Spleen (tissue), 11 donors: ENCODE data around the gene CD48. TPM values are rescaled to one million over a fixed set of nuclear protein-coding genes. Genes with fewer than 3 reads are reported as not detected.
"Not testable (repeated sequence)": the region's sequence is repeated elsewhere in the genome, so short reads cannot be mapped to it uniquely, and the experiment has no call there.

Experiments used
- DNase-seq: peaks from one replicate; pipeline ENCODE4 v3.0.0-alpha.2; 2020
- H3K27ac ChIP-seq, 8 donors: fragments of 200-600 bp; sonication (generic) in 7 of 8; 1 replicate in 4 of 8; 2 replicates in 4 of 8; pipeline versions ENCODE4 v1.5.0 to v1.8.0; 2016 to 2021; ENCODE audit warnings: inconsistent platforms in 4 of 8, mild to moderate bottlenecking in 4 of 8, moderate library complexity in 1 of 8
- H3K27me3 ChIP-seq, 7 donors: fragments of 200-600 bp; sonication (generic) in 6 of 7; replicated peaks in 1 of 7; 1 replicate in 4 of 7; 2 replicates in 3 of 7; pipeline versions ENCODE4 v1.5.0 to v1.8.0; 2016 to 2021; ENCODE audit warnings: inconsistent platforms in 3 of 7, mild to moderate bottlenecking in 1 of 7
- H3K36me3 ChIP-seq, 6 donors: fragments of 200-600 bp; sonication (generic) in 5 of 6; 1 replicate in 4 of 6; 2 replicates in 2 of 6; pipeline versions ENCODE4 v1.5.0 to v1.8.0; 2016 to 2021; ENCODE audit warnings: inconsistent platforms in 2 of 6
- H3K4me1 ChIP-seq, 6 donors: fragments of 200-600 bp; sonication (generic) in 5 of 6; 1 replicate in 3 of 6; 2 replicates in 3 of 6; pipeline versions ENCODE4 v1.5.0 to v1.8.0; 2016 to 2021; ENCODE audit warnings: inconsistent platforms in 3 of 6
- H3K4me3 ChIP-seq, 8 donors: fragments of 200-600 bp; sonication (generic) in 7 of 8; 1 replicate in 4 of 8; 2 replicates in 4 of 8; pipeline versions ENCODE4 v1.5.0 to v1.8.0; 2016 to 2021; ENCODE audit warnings: inconsistent platforms in 4 of 8, mild to moderate bottlenecking in 4 of 8, moderate library complexity in 2 of 8
- H3K9me3 ChIP-seq, 8 donors: fragments of 200-600 bp; sonication (generic) in 7 of 8; 1 replicate in 4 of 8; 2 replicates in 4 of 8; pipeline versions ENCODE4 v1.5.0 to v1.8.0; 2016 to 2021; ENCODE audit warnings: inconsistent platforms in 4 of 8
- POLR2A ChIP-seq, 3 donors: fragments of 450-650 bp; IDR thresholded peaks; one replicate each; pipeline ENCODE4 v1.5.1; 2017; ENCODE audit warnings: antibody characterized with exemption in 3 of 3, mild to moderate bottlenecking in 1 of 3
- POLR2AphosphoS5 ChIP-seq, 3 donors: sonication (generic); formaldehyde crosslinking; IDR thresholded peaks; one replicate each; pipeline ENCODE4 v1.5.1; 2017; ENCODE audit warnings: antibody characterized with exemption in 3 of 3
- WGBS, 5 donors: extraction: QIAGEN DNeasy Blood & Tissue Kit in 3 of 5; methylation state at CpG; one replicate each; pipeline versions ENCODE4 v1.1.5 to v1.1.7; 2013 to 2018; 5-methylcytosine and 5-hydroxymethylcytosine counted together
- intact Hi-C: fragments of 100-400 bp; cut with DNase I; formaldehyde crosslinking; loops from one replicate; pipeline ENCODE4 v1.15.0; 2023; ENCODE audit warnings: low total_unique reads
- polyA plus RNA-seq, 3 donors: library from polyadenylated mRNA; stranded (reverse); fragments of 200-250 nt; gene quantifications; one replicate each; pipeline ENCODE4 v1.2.1, GENCODE V29; 2013
- total RNA-seq, 7 donors: library from RNA; depleted of rRNA in 3 of 7; stranded (reverse); fragments of >200 nt in 3 of 7; fragmentation: NEBNext Ultra II Directional in 4 of 7; extraction: Animal tissue kit (Norgen Biotek cat#: 25700) in 4 of 7; gene quantifications; one replicate each; pipeline versions ENCODE4 v1.1.0 to v1.2.1, GENCODE V29; 2016 to 2021
- TF ChIP-seq, protein P1 (sequence below), 11 experiments: fragments of 200-600 bp in 7 of 11; fragments of 450-650 bp in 4 of 11; sonication (generic) in 4 of 11; IDR thresholded peaks in 8 of 11; conservative IDR thresholded peaks in 3 of 11; 1 replicate in 7 of 11; 2 replicates in 4 of 11; pipeline versions ENCODE4 v1.4.0 to v1.8.0; 2016 to 2021; ENCODE audit warnings: antibody characterized with exemption in 11 of 11, inconsistent platforms in 4 of 11, mild to moderate bottlenecking in 1 of 11
- donor health status: healthy with polysubstance abuse.
- donor health status: DM: no; HTN: no; CAD: no; lungs with moderate emphysema.
- donor health status: DM: no; HTN: no; CAD: no.
- donor health status: Bipolar disorder and iron deficiency.
- donor health status: healthy.
- donor health status: DM: no; HTN: no; CAD: no.
- donor health status: DM: yes; HTN: yes; CAD: no.

Gene CD48
- total and polyA plus RNA-seq, 10 donors: 150 to 510 (median 248) TPM

DNA sequence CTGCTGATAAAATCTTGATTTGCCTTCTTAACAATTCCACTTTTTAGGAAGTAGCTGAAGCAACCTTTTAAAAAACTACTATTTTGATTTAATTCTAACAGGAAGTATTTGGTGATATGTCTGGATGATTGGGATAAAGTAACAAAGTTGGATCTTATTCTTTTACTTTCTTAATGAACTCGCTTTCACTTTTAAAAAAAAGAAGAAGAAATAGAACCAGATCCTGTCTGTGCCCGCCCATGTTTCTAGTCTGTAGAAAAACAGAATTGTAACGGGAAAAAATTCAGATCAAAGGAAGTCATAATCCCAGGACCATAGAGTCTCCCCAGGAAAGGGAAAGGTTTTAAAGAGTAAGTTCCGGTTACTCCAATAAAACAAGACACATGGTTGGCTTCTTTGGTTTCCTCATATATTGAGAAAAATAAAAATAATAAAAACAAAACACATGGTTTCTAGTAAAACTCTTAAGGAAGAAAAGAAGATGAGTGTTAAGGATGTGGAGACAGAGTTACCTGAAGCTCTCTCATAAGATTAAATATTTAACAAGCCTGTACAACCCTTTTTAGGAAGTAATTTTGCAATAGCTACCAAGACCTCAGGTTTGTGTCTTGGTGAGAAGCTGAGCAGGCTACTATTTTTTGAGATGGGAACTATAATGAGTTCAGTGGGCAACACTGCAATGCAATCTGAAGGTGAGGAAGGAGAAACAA, 4.9 kb downstream of the CD48 start:
- WGBS, 5 donors: 12 to 23% (median 20%) methylated on average over 4 of the region's 4 CpGs
- no peaks in the 10 kb centered on the region for H3K27me3 ChIP-seq
- H3K36me3 ChIP-seq: peaks cover 0 to 23% (median 0%) of the 10 kb centered on the region in 6 donors
- H3K4me1 ChIP-seq: peaks cover 38 to 92% (median 84%) of the 10 kb centered on the region in 6 donors
- TF ChIP-seq POLR2A (IDR thresholded peaks at IDR 0.05) (no peak), POLR2AphosphoS5 (IDR thresholded peaks at IDR 0.05) (no peak)
- TF ChIP-seq, protein P1, sequence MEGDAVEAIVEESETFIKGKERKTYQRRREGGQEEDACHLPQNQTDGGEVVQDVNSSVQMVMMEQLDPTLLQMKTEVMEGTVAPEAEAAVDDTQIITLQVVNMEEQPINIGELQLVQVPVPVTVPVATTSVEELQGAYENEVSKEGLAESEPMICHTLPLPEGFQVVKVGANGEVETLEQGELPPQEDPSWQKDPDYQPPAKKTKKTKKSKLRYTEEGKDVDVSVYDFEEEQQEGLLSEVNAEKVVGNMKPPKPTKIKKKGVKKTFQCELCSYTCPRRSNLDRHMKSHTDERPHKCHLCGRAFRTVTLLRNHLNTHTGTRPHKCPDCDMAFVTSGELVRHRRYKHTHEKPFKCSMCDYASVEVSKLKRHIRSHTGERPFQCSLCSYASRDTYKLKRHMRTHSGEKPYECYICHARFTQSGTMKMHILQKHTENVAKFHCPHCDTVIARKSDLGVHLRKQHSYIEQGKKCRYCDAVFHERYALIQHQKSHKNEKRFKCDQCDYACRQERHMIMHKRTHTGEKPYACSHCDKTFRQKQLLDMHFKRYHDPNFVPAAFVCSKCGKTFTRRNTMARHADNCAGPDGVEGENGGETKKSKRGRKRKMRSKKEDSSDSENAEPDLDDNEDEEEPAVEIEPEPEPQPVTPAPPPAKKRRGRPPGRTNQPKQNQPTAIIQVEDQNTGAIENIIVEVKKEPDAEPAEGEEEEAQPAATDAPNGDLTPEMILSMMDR (IDR thresholded peaks at IDR 0.05 in 8 of 11, conservative IDR thresholded peaks at IDR 0.05 in 3 of 11): no peak
- peak overlapping the region; percentile 64 to 95 (median 90) for H3K27ac ChIP-seq
- intact Hi-C loops: no loop called here
- no peaks in the 10 kb centered on the region for H3K9me3 ChIP-seq
- no peak for DNase-seq
- peak overlapping the region in 5 of 8 donors; percentile 57 to 77 (median 60) for H3K4me3 ChIP-seq

DNA sequence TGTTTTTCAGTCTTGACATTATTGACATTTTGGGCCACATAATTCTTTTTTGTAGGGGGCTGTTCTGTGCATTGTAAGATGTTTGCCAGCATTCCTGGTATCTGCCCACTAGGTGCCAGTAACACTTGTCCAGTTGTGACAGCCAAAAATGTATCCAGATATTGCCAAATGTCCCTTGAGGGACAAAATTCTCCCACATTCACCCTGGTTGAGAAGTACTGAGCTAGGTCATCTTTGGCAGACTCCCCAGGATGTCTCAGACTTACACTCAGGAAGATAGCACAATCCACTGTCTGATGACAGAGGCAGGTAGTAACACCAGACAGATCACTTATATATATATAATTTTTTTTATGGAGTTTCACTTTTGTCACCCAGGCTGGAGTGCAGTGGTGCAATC, 5.9 kb downstream of the CD48 start:
- intact Hi-C loops: no loop called here
- no peak for TF ChIP-seq POLR2AphosphoS5 (IDR thresholded peaks at IDR 0.05)
- TF ChIP-seq, protein P1 (IDR thresholded peaks at IDR 0.05 in 8 of 11, conservative IDR thresholded peaks at IDR 0.05 in 3 of 11): no peak
- no peak for TF ChIP-seq POLR2A (IDR thresholded peaks at IDR 0.05)
- Histone ChIP-seq H3K27me3 (no peaks in the 10 kb centered on the region), H3K36me3 (peaks cover 0 to 29% (median 0%) of the 10 kb centered on the region in 6 donors), H3K27ac (peak overlapping the region in 7 of 8 donors; percentile 86 to 95 (median 91)), H3K4me3 (peak overlapping the region in 5 of 8 donors; percentile 7 to 77 (median 60)), H3K9me3 (no peaks in the 10 kb centered on the region), H3K4me1 (peaks cover 43 to 98% (median 90%) of the 10 kb centered on the region in 6 donors)
- DNase-seq: no peak

DNA sequence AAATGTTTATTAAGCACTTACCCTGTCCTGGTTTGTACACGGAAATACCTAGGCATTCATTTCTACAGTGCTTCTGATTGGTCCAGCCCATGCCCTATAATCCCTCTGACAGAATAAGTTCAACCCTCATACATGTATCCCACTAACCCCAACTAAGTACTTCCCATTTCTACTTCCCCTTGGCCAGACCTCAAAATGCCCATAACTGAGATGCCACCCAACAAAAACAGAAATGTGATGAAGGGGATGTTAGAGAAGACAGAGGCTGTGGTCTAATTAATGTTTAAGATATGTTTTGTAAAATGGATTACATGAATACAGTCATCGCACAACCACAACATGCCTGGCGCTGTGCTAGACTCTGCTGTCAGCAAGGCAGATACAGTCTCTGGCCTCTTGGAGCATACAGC, 6.4 kb downstream of the CD48 start:
- DNase-seq, H3K27me3 ChIP-seq, intact Hi-C loops, H3K9me3 ChIP-seq: not testable (repeated sequence)
- Histone ChIP-seq H3K4me1 (peaks cover 43 to 98% (median 94%) of the 10 kb centered on the region in 6 donors), H3K4me3 (peak overlapping the region in 2 of 8 donors; percentile 7 to 77), H3K27ac (peak overlapping the region in 7 of 8 donors; percentile 86 to 95 (median 91)), H3K36me3 (peaks cover 0 to 29% (median 0%) of the 10 kb centered on the region in 6 donors)
- TF ChIP-seq POLR2AphosphoS5 (IDR thresholded peaks at IDR 0.05): peak in 1 of 3 donors; percentile 19
- 45 to 74% (median 47%) methylated on average over 3 of the region's 3 CpGs for WGBS, 5 donors

DNA sequence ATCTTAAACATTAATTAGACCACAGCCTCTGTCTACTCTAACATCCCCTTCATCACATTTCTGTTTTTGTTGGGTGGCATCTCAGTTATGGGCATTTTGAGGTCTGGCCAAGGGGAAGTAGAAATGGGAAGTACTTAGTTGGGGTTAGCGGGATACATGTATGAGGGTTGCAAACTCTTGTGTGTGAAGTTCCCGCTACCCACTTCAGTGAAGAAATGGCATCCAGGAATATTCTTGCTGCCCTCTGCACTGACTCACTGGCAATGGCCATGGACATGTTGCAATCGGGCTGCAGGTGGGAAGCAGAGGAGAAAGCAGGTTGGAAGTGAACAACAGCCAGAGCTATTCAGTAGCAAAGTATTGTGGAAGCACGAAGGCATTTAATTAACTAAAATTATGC, 7.4 kb downstream of the CD48 start:
- intact Hi-C loops: no loop called here
- TF ChIP-seq, protein P1 (IDR thresholded peaks at IDR 0.05 in 8 of 11, conservative IDR thresholded peaks at IDR 0.05 in 3 of 11): no peak
- TF ChIP-seq POLR2AphosphoS5 (IDR thresholded peaks at IDR 0.05) (peak in 1 of 3 donors; percentile 83), POLR2A (IDR thresholded peaks at IDR 0.05) (peak in 1 of 3 donors; percentile 35)
- Histone ChIP-seq H3K27me3 (no peaks in the 10 kb centered on the region), H3K36me3 (peaks cover 0 to 29% (median 0%) of the 10 kb centered on the region in 6 donors), H3K9me3 (no peaks in the 10 kb centered on the region), H3K27ac (peak overlapping the region; percentile 19 to 95 (median 90)), H3K4me3 (peak overlapping the region in 2 of 8 donors; percentile 4 to 77), H3K4me1 (peaks cover 43 to 95% (median 88%) of the 10 kb centered on the region in 6 donors)
- WGBS, 5 donors: 30 to 56% (median 43%) methylated on average over 4 of the region's 4 CpGs
- peak; percentile 85 for DNase-seq
